Measurements from ENCODE around the gene TBCC.
"Not testable (repeated sequence)": the region's sequence is repeated elsewhere in the genome, so short reads cannot be mapped to it uniquely, and the experiment has no call there.

TBCC gene

GRCh38 chr6:42727627-42728026 lies 18.3 kb downstream of the TBCC start:
- no peak for DNase-seq

DNA sequence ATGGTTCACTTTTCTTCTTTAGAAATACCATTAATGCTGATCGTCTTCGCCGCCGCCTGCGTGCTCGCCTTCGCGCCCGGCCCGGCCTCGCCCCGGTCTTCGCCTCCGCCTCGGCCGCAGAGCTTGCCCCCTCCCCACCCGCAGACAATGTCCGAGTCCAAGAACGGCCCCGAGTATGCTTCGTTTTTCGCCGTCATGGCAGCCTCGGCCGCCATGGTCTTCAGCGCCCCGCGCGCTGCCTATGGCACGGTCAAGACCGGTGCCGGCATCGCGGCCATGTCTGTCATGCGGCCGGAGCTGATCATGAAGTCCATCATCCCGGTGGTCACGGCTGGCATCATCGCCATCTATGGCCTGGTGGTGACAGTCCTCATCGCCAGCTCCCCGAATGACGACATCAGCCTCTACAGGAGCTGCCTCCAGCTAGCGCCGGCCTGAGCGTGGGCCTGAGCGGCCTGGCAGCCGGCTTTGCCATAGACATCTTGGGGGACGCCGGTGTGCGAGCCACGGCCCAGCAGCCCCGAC lies 18.8 kb downstream of the TBCC start:
- peak; percentile 23 for DNase-seq

DNA sequence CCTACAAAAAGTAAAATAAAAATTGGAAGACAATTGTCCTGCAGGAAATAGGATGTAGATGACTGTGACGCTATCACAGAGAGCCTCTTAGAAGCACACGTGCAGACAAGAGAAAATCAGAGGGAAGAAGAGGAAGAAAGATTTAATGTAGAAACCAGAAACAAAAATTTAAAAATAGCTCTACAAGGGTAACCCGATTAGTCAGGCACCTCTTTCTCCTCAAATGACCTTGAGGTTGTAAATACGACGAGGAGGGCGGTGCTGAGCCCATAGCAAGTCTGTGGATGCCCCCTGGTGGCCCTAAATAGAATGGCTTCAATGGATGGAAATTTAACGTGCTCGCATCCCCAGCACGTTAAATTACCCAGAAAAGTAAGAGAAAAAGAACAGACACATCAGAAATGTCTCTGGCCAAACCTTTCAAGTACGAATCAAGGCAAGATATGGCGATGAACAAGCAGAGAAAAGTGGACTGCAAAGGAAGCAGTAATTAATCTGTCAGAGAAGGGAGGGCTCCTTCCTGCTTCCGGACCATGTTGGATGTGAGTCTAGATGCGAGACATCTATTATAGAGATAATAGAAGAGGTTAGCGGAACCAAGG lies 19.3 kb downstream of the TBCC start:
- peak; percentile 57 for DNase-seq

DNA sequence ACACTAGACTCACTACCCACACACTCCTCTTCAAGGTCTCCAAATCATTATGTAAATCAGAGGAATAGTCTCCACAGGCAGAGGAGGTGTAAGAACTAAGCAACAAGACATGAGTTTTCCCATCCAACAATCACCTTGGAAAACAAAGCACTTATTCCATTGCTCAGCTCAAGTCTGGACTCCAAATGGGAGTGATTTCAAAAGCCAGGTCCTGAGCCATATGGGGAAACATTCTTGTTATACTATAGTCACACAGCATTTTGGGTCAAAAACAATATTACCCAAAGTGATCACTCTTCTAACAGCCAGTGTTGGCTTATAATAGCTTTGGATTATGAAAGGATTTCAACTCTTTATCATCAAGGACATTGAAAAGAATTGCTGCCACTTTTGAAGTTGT lies 19.9 kb downstream of the TBCC start:
- no peak for DNase-seq

GRCh38 chr6:42724825-42725224 lies 21.1 kb downstream of the TBCC start:
- DNase-seq: no peak

GRCh38 chr6:42722497-42722896 lies 23.4 kb downstream of the TBCC start, which contains the start of gene PRPH2:
Gene PRPH2 (minus strand): TSS chr6:42722597. CDS start chr6:42722334, 263 bp downstream.
- DNase-seq: no peak

- no peak for DNase-seq
These were observed 25.2 kb downstream of the TBCC start for GRCh38 chr6:42720739-42721138.

DNA sequence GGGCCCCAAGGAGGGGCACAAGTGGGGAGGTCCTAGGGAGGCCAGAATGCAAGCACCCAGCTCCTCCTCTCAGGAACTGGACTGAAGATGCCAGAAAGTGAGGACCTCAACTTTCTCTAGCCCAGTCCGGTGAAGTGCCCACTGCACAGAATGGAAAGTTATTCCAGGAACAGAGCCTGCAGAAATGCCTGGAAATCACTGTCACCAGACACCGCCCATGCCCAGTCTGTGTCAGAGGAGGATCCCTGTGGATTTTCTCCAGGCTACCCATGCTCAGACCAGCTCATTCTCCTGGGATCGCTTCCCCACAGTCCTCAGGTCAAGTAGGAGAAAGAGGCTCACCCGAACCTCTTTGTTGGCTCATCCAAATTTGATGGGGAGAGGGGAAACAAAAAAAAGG lies 30.0 kb downstream of the TBCC start:
- no peak for DNase-seq

DNA sequence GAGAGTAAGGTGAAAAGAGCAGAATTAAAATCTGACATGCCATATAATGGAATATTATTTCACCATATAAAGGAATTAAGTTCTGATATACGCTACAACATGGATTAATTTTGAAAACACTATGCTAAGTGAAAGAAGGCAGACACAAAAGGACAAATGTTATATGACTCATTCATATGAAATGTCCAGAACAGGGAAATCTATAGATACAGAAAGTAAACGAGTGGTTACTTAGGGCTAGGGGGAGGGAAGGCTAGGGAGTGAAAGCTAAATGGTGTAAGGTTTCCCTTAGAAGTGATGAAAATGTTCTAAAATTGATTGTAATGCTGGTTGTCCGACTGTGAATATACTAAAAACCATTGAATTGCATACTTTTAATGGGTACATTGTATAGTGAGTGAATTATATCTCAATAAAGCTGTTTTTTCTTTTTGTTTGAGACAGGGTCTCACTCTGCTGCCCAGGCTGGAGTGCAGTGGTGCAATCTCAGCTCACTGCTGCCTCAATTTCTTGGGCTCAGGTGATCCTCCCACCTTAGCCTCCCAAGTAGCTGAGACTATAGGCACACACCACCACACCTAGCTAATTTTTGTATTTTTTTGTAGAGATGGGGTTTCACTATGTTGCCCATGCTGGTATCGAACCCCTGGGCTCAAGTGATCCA lies 31.7 kb downstream of the TBCC start:
- no peak for DNase-seq

- no peak for DNase-seq
These were observed 34.0 kb downstream of the TBCC start for GRCh38 chr6:42711930-42712329.

- DNase-seq: no peak
These were observed 35.6 kb downstream of the TBCC start for GRCh38 chr6:42710316-42710715.

- DNase-seq: no peak
These were observed 36.0 kb downstream of the TBCC start for GRCh38 chr6:42709871-42710270.

DNA sequence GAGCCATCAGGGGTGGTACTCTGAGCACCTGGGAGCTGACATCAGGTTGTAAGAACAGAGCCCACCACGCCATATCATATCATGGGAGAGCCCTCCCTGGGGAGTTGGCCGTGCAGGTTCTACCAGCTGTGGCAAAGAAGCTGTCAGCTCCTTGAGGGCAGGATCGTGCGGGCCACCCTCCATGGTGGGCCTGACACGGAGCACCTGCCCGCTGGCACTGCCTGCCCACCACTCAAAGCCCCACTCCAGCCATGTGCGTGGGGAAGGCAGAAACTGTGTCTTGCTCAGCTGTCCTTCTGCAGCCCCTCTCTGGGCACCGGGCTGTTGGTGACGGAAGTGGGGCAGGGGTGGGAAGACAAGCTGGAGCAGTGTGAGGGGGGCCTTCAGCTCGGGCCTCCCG lies 37.8 kb downstream of the TBCC start:
- DNase-seq: no peak

DNA sequence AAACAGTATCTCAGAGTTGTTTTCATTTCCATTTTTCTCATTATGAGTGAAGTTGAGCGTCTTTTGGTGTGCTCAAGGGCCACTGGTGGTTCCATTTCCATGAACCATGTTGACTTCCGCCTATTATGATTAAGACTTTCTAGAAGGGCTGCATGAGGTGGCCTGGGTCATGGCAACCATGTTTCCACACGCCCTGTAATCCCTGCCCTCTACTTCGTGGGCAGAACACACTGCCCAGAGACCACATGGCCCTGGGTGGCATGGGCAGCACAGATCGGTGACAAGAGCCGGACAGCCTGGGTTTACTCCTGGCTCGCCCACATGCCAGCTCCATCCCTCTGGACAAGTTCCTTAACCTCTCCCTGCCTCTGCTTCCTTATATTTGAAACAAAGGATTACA lies 38.3 kb downstream of the TBCC start:
- no peak for DNase-seq

DNA sequence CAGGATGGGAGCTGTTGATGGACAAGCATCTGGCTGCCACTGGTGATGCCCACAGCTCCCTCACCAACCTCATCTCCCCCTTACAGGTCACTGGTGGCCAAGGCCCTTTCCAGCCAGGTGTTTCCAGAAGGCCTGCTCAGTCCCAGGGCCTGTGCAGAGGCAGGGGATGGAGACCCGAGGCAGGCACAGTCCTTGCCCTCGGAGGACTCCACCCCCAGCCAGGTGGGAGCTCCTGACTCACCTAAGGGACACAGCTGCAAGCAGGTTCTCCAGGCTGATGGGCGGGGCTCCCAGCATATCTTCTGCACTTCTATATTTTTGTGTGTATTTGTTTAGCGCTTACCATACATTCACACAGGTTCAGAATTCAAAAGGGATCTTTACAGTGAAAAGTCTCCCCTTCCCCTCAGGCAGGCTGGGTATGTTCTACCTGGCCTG lies 40.9 kb downstream of the TBCC start:
- DNase-seq: no peak

- DNase-seq: no peak
These were observed 41.5 kb downstream of the TBCC start for GRCh38 chr6:42704251-42704936.

DNA sequence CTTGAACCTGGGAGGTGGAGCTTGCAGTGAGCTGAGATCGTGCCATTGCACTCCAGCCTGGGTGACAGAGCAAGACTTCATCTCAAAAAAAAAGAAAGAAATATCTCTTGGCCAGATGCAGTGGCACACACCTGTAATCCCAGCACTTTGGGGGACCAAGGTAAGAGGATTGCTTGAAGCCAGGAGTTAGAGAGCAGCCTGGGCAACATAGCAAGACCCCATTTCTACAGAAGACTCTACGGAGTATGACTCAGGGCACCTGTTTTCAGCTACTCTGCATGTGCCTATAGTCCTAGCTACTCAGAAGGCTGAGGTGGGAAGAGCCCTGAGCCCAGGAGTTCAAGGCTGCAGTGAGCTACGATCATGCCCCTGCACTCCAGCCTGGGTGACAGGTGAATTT lies 43.1 kb downstream of the TBCC start:
- DNase-seq: not testable (repeated sequence)

GRCh38 chr6:42702200-42702599 lies 43.7 kb downstream of the TBCC start:
- no peak for DNase-seq

DNA sequence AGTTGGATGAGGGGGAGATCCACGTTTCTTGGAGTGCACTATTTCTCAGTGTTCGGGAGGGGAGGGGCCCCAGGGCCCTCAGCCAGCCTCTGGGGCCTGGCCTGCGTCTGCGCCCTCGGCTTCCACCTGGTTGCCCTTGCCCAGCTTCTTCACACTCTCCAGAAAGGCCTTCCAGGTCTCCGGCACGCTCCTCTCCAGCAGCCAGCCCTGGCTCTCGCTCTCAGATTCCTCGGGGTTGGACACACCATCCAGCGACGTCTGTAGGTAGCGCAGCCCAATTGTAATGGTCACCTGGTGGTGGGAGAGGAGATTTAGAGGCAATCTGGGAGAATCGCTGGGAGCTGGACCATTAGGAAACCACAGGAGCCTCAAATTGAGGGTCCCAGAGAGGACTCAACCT lies 47.7 kb downstream of the TBCC start:
- DNase-seq: no peak

GRCh38 chr6:42697268-42697655 lies 48.6 kb downstream of the TBCC start:
- no peak for DNase-seq

GRCh38 chr6:42696526-42697267 lies 49.2 kb downstream of the TBCC start:
- DNase-seq: no peak

GRCh38 chr6:42694586-42694985 lies 51.3 kb downstream of the TBCC start:
- DNase-seq: no peak
